ENCODE measurements around the gene TNP2. TPM values are rescaled to one million over a fixed set of nuclear protein-coding genes. Genes with fewer than 3 reads are reported as not detected.

The TNP2 gene
- total RNA-seq, 1 experiment from 2014 or later, result not detected

DNA sequence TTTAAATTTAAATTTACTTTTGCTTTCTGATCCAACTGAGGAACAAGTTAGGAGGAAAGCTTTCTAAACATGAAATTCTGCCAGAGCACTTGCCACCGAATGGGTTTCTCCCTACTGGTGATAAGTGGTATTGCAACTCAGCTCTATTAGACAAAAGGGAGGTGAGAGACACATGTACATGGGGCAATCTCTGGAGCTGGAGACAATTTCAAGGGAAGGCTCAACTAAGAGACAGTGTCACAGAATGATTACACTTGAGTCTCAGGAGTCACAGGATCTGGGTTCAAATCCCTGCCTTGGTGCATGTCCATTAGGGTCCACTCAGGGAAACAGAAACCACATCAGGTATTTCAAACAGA, 50.5 kb downstream of the TNP2 start:
- Histone ChIP-seq H3K36me3 (ENCODE audit: control insufficient read depth in 1 of 2, insufficient read depth in 2 of 2, low read length in 2 of 2) (no peaks in the 10 kb centered on the region), H3K79me2 (ENCODE audit: insufficient read depth, low read length) (no peaks in the 10 kb centered on the region), H3K4me2 (ENCODE audit: low read length) (no peak overlapping the region), H3K9me3 (ENCODE audit: control insufficient read depth in 1 of 2, insufficient read depth in 1 of 2, low read depth in 1 of 2, low read length in 2 of 2) (peaks cover 11 to 21% of the 10 kb centered on the region in 2 experiments; a peak in 3 of 4 replicates), H3K4me3 (replicated peaks in 1 of 2; ENCODE audit: low read depth in 1 of 2, low read length in 2 of 2) (no peak overlapping the region), H3K27me3 (ENCODE audit: insufficient read depth, low read length) (no peaks in the 10 kb centered on the region), H2AFZ (ENCODE audit: low read depth, low read length, poor library complexity, severe bottlenecking) (no peak overlapping the region), H3K4me1 (ENCODE audit: control insufficient read depth in 1 of 2, insufficient read depth in 2 of 2, low read length in 2 of 2) (no peaks in the 10 kb centered on the region), H3K27ac (ENCODE audit: low read depth, low read length) (no peak overlapping the region), H3K9ac (ENCODE audit: low read length) (no peak overlapping the region), H3K9me2 (ENCODE audit: insufficient read depth) (no peaks in the 10 kb centered on the region), H4K20me1 (ENCODE audit: insufficient read depth) (no peaks in the 10 kb centered on the region)
- TF ChIP-seq CBX3 (IDR thresholded peaks at IDR 0.05; ENCODE audit: low read depth), result peak; percentile 58; the same call in 1 of the 2 replicates
- peak in 2 of 3 experiments; percentile 74 to 92; a peak in 4 of 6 replicates for TF ChIP-seq CTCF (IDR thresholded peaks at IDR 0.05 in 2 of 3, conservative IDR thresholded peaks at IDR 0.05 in 1 of 3; ENCODE audit: borderline replicate concordance in 1 of 3, insufficient read depth in 1 of 3, low read depth in 2 of 3, low read length in 2 of 3)
- TF ChIP-seq JUND (IDR thresholded peaks at IDR 0.05), result no peak
- ChIA-PET POLR2A (no interaction called here), RAD21 (ENCODE audit: low non-redundant PET in 1 of 2, low total read pairs in 2 of 2, uncharacterized antibody in 2 of 2, unreplicated experiment in 2 of 2) (interaction anchor here in 1 of 2 experiments (0.6 kb wide), 1 partner anchor 236 kb away, joined by 6 read pairs; no protein-coding TSS in a partner anchor), CTCF (no interaction called here)
- intact Hi-C loops (cut with micrococcal nuclease), result no loop called here
- ATAC-seq, result no peak
- no peak for DNase-seq (ENCODE audit: low read depth, low spot score)
- no TSS peak for BruUV-seq (replicated peaks)

Small RNA genes lying within 50 kb of the gene (microRNA-seq; reads per million reads assigned to microRNA genes)
- not detected for gene MIR548H2 (ENCODE audit: borderline number of aligned reads)

Other genes with a start within 250 kb of the TNP2 start
- 4.9 TPM for gene SOCS1, start 13.1 kb downstream of the TNP2 start, total RNA-seq (2021; ENCODE audit: unreplicated experiment)
- gene PRM3, start 4.3 kb upstream of the TNP2 start, total RNA-seq (2021; ENCODE audit: unreplicated experiment), result not detected
- gene PRM2, start 7.2 kb upstream of the TNP2 start, total RNA-seq (2021; ENCODE audit: unreplicated experiment), result not detected
- not detected for gene PRM1, start 12.0 kb upstream of the TNP2 start, total RNA-seq (2021; ENCODE audit: unreplicated experiment)
- 19.9 TPM for gene RMI2, start 76.1 kb upstream of the TNP2 start, total RNA-seq (2021; ENCODE audit: unreplicated experiment)